ENCODE measurements around the gene POU2AF2.
A peak's percentile ranks its signal among the peaks of the same experiment; 100 is the strongest.
"Not testable (repeated sequence)": the region's sequence is repeated elsewhere in the genome, so short reads cannot be mapped to it uniquely, and the experiment has no call there.

Gene POU2AF2

GRCh38 chr11:111302298-111302697, 56.8 kb downstream of the POU2AF2 start:
- no peak for DNase-seq (ENCODE audit: low spot score)

- DNase-seq (ENCODE audit: low spot score), result no peak
These were observed 57.9 kb downstream of the POU2AF2 start for GRCh38 chr11:111303461-111303860.

- DNase-seq (ENCODE audit: low spot score), result no peak
These were observed 59.8 kb downstream of the POU2AF2 start for GRCh38 chr11:111305162-111305802.

- DNase-seq (ENCODE audit: low spot score), result no peak
These were observed 60.4 kb downstream of the POU2AF2 start for GRCh38 chr11:111305876-111306275.

GRCh38 chr11:111306321-111306720, 60.8 kb downstream of the POU2AF2 start:
- DNase-seq (ENCODE audit: low spot score), result no peak

GRCh38 chr11:111307472-111308108, 62.1 kb downstream of the POU2AF2 start:
- no peak for DNase-seq (ENCODE audit: low spot score)

GRCh38 chr11:111308140-111308539, 62.6 kb downstream of the POU2AF2 start:
- no peak for DNase-seq (ENCODE audit: low spot score)

GRCh38 chr11:111309215-111309915, 63.8 kb downstream of the POU2AF2 start:
- no peak for DNase-seq (ENCODE audit: low spot score)

- DNase-seq (ENCODE audit: low spot score), result no peak
These were observed 64.6 kb downstream of the POU2AF2 start for GRCh38 chr11:111310088-111310487.

- DNase-seq (ENCODE audit: low spot score), result no peak
These were observed 65.2 kb downstream of the POU2AF2 start for GRCh38 chr11:111310723-111311122.

- no peak for DNase-seq (ENCODE audit: low spot score)
These were observed 66.6 kb downstream of the POU2AF2 start for GRCh38 chr11:111312076-111312475.

- DNase-seq (ENCODE audit: low spot score), result no peak
These were observed 73.8 kb downstream of the POU2AF2 start for GRCh38 chr11:111319296-111319695.

GRCh38 chr11:111320199-111320598, 74.7 kb downstream of the POU2AF2 start:
- DNase-seq (ENCODE audit: low spot score), result not testable (repeated sequence)

- DNase-seq (ENCODE audit: low spot score), result no peak
These were observed 75.4 kb downstream of the POU2AF2 start for GRCh38 chr11:111320728-111321568.

GRCh38 chr11:111322534-111322933, 77.0 kb downstream of the POU2AF2 start:
- no peak for DNase-seq (ENCODE audit: low spot score)

- peak; percentile 6 for DNase-seq (ENCODE audit: low spot score)
These were observed 78.8 kb downstream of the POU2AF2 start for GRCh38 chr11:111324277-111324720.

- no peak for DNase-seq (ENCODE audit: low spot score)
These were observed 79.7 kb downstream of the POU2AF2 start for GRCh38 chr11:111325259-111325658.

GRCh38 chr11:111326824-111327223, 81.3 kb downstream of the POU2AF2 start:
- no peak for DNase-seq (ENCODE audit: low spot score)

GRCh38 chr11:111327908-111328624, 82.5 kb downstream of the POU2AF2 start:
- peak; percentile 8 for DNase-seq (ENCODE audit: low spot score)

GRCh38 chr11:111329306-111330204, 84.0 kb downstream of the POU2AF2 start:
- DNase-seq (ENCODE audit: low spot score), result peak; percentile 40
